SK-N-SH treated with all-trans-retinoic acid at 6 μM for 48 hours (cell line): ENCODE results near the gene CHURC1.

ENCODE experiments used
- ATAC-seq: fragments of 200-7000 bp; cut with Tn5 transposase; 3 replicates; pipeline ENCODE4 v1.9.1; 2020; ENCODE audit warnings: mild to moderate bottlenecking, moderate library complexity
- ARNTL ChIP-seq: fragments of 450-650 bp; formaldehyde crosslinking; IDR thresholded peaks from 2 replicates; pipeline ENCODE4 v1.5.0; 2020; ENCODE audit warnings: low read depth, mild to moderate bottlenecking, moderate library complexity, borderline replicate concordance
- BACH2 ChIP-seq: fragments of 250-450 bp; sonication (Bioruptor Pico); IDR thresholded peaks from 2 replicates; pipeline ENCODE4 v1.9.0; 2021; ENCODE audit warnings: mild to moderate bottlenecking, borderline replicate concordance
- CREB5 ChIP-seq: fragments of 250-450 bp; sonication (Bioruptor Pico); IDR thresholded peaks from 2 replicates; pipeline ENCODE4 v1.5.1; 2020; ENCODE audit warnings: low read depth, mild to moderate bottlenecking, moderate library complexity
- CSDC2 ChIP-seq: fragments of 250-450 bp; sonication (Bioruptor Pico); IDR thresholded peaks from 2 replicates; pipeline ENCODE4 v1.5.0; 2020; ENCODE audit warnings: mild to moderate bottlenecking, moderate library complexity
- CSRNP3 ChIP-seq: fragments of 250-450 bp; sonication (Bioruptor Pico); IDR thresholded peaks from 2 replicates; pipeline ENCODE4 v1.5.1; 2021; ENCODE audit warnings: mild to moderate bottlenecking, moderate library complexity
- ESRRG ChIP-seq: fragments of 250-450 bp; sonication (Bioruptor Pico); IDR thresholded peaks from 2 replicates; pipeline ENCODE4 v1.6.1; 2021; ENCODE audit warnings: mild to moderate bottlenecking
- GLIS3 ChIP-seq: fragments of 250-450 bp; sonication (Bioruptor Pico); IDR thresholded peaks from 2 replicates; pipeline ENCODE4 v1.5.0; 2020; ENCODE audit warnings: mild to moderate bottlenecking, moderate library complexity
- ISL1 ChIP-seq: fragments of 250-450 bp; sonication (Bioruptor Pico); IDR thresholded peaks from 2 replicates; pipeline ENCODE4 v2.1.2; 2022; ENCODE audit warnings: mild to moderate bottlenecking, moderate library complexity
- OSR1 ChIP-seq: fragments of 250-450 bp; sonication (Bioruptor Pico); IDR thresholded peaks from 2 replicates; pipeline ENCODE4 v1.8.0; 2022; ENCODE audit warnings: moderate library complexity, mild to moderate bottlenecking, inconsistent platforms
- PATZ1 ChIP-seq: fragments of 250-450 bp; sonication (Bioruptor Pico); IDR thresholded peaks from 2 replicates; pipeline ENCODE4 v1.8.0; 2020; ENCODE audit warnings: mild to moderate bottlenecking, moderate library complexity, borderline replicate concordance
- SNAI2 ChIP-seq: fragments of 250-450 bp; sonication (Bioruptor Pico); IDR thresholded peaks from 2 replicates; pipeline ENCODE4 v1.5.0; 2020; ENCODE audit warnings: mild to moderate bottlenecking, moderate library complexity
- TCF4 ChIP-seq: fragments of 250-450 bp; sonication (Bioruptor Pico); IDR thresholded peaks from 2 replicates; pipeline ENCODE4 v1.8.0; 2021; ENCODE audit warnings: mild to moderate bottlenecking, moderate library complexity, borderline replicate concordance
- TOX ChIP-seq: fragments of 250-450 bp; sonication (Bioruptor Pico); IDR thresholded peaks from 2 replicates; pipeline ENCODE4 v1.8.0; 2021; ENCODE audit warnings: mild to moderate bottlenecking, moderate library complexity, borderline replicate concordance
- TSHZ2 ChIP-seq: fragments of 250-450 bp; sonication (Bioruptor Pico); IDR thresholded peaks from 2 replicates; pipeline ENCODE4 v1.5.0; 2020; ENCODE audit warnings: mild to moderate bottlenecking, moderate library complexity
- ZC3H10 ChIP-seq: fragments of 250-450 bp; sonication (Bioruptor Pico); IDR thresholded peaks from 2 replicates; pipeline ENCODE4 v1.5.1; 2021; ENCODE audit warnings: mild to moderate bottlenecking, moderate library complexity
- ZFP3 ChIP-seq: fragments of 250-450 bp; sonication (Bioruptor Pico); IDR thresholded peaks from 2 replicates; pipeline ENCODE4 v1.5.0; 2020; ENCODE audit warnings: mild to moderate bottlenecking, moderate library complexity
- ZNF8 ChIP-seq: fragments of 450-650 bp; formaldehyde crosslinking; IDR thresholded peaks from 2 replicates; pipeline ENCODE4 v1.5.0; 2020; ENCODE audit warnings: mild to moderate bottlenecking, moderate library complexity

Gene CHURC1

GRCh38 chr14:64914237-64915028 lies at the start of gene CHURC1:
Gene CHURC1, plus strand, starts transcription at chr14:64914455. Its CDS starts 41 bp downstream, at chr14:64914496.
- TF ChIP-seq GLIS3 (CRISPR knock-in tag) (no peak), CSDC2 (CRISPR knock-in tag) (no peak), TSHZ2 (CRISPR knock-in tag) (peak; percentile 24; the same call in 1 of the 2 replicates), ZFP3 (0 out of 2 replicates have a peak, but pooled peaks have one; percentile 52)
- TF ChIP-seq, all 23 proteins: peak for 2
- peak; percentile 99 for ATAC-seq

GRCh38 chr14:64865109-64865508 lies 49.1 kb upstream of the CHURC1 start:
- no peak for ATAC-seq
- no peak for TF ChIP-seq CSRNP3 (CRISPR knock-in tag)
- no peak for TF ChIP-seq BACH2 (CRISPR knock-in tag)
- TF ChIP-seq PATZ1 (CRISPR knock-in tag), result no peak
- no peak for TF ChIP-seq TOX (CRISPR knock-in tag)
- no peak for TF ChIP-seq ISL1
- TF ChIP-seq ZFP3, result no peak
- no peak for TF ChIP-seq ARNTL
- TF ChIP-seq SNAI2 (CRISPR knock-in tag), result no peak
- TF ChIP-seq OSR1 (CRISPR knock-in tag), result no peak

GRCh38 chr14:64865992-64866391 lies 48.3 kb upstream of the CHURC1 start:
- ATAC-seq, result no peak
- TF ChIP-seq TCF4 (CRISPR knock-in tag), result no peak

- no peak for ATAC-seq
- TF ChIP-seq ISL1 (no peak), GLIS3 (CRISPR knock-in tag) (no peak), ZC3H10 (CRISPR knock-in tag) (no peak), CSDC2 (CRISPR knock-in tag) (no peak), TOX (CRISPR knock-in tag) (no peak), ESRRG (CRISPR knock-in tag) (no peak), CSRNP3 (CRISPR knock-in tag) (no peak)
Observed at GRCh38 chr14:64867182-64867581, 47.1 kb upstream of the CHURC1 start.

- ATAC-seq, result no peak
- no peak for TF ChIP-seq OSR1 (CRISPR knock-in tag)
- no peak for TF ChIP-seq ESRRG (CRISPR knock-in tag)
- TF ChIP-seq CSDC2 (CRISPR knock-in tag), result no peak
- TF ChIP-seq BACH2 (CRISPR knock-in tag), result no peak
- no peak for TF ChIP-seq TCF4 (CRISPR knock-in tag)
- TF ChIP-seq GLIS3 (CRISPR knock-in tag), result no peak
- TF ChIP-seq CREB5 (CRISPR knock-in tag), result no peak
- no peak for TF ChIP-seq ZNF8 (CRISPR knock-in tag)
- no peak for TF ChIP-seq PATZ1 (CRISPR knock-in tag)
- no peak for TF ChIP-seq SNAI2 (CRISPR knock-in tag)
- TF ChIP-seq ISL1, result no peak
Observed at GRCh38 chr14:64868379-64868778, 45.9 kb upstream of the CHURC1 start.
